Rectal smooth muscle tissue (tissue), 1 donor: ENCODE data around the gene TAAR1.
"Not testable (repeated sequence)": the region's sequence is repeated elsewhere in the genome, so short reads cannot be mapped to it uniquely, and the experiment has no call there.

Source experiments
- H3K27ac ChIP-seq: one replicate; pipeline ENCODE4 v1.7.0; 2013; ENCODE audit warnings: low read depth, low read length, inconsistent platforms
- H3K27me3 ChIP-seq: one replicate; pipeline ENCODE4 v1.7.0; 2013; ENCODE audit warnings: low read length; ENCODE audit not compliant: control insufficient read depth, insufficient read depth
- H3K36me3 ChIP-seq: one replicate; pipeline ENCODE4 v1.7.0; 2013; ENCODE audit warnings: low read length; ENCODE audit not compliant: control insufficient read depth, insufficient read depth
- H3K4me1 ChIP-seq: one replicate; pipeline ENCODE4 v1.7.0; 2013; ENCODE audit warnings: low read length; ENCODE audit not compliant: control insufficient read depth, insufficient read depth
- H3K4me3 ChIP-seq: one replicate; pipeline ENCODE4 v1.7.0; 2013; ENCODE audit warnings: low read length
- H3K9ac ChIP-seq: one replicate; pipeline ENCODE4 v1.7.0; 2013; ENCODE audit warnings: low read length

The TAAR1 gene, protein sequence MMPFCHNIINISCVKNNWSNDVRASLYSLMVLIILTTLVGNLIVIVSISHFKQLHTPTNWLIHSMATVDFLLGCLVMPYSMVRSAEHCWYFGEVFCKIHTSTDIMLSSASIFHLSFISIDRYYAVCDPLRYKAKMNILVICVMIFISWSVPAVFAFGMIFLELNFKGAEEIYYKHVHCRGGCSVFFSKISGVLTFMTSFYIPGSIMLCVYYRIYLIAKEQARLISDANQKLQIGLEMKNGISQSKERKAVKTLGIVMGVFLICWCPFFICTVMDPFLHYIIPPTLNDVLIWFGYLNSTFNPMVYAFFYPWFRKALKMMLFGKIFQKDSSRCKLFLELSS

DNA sequence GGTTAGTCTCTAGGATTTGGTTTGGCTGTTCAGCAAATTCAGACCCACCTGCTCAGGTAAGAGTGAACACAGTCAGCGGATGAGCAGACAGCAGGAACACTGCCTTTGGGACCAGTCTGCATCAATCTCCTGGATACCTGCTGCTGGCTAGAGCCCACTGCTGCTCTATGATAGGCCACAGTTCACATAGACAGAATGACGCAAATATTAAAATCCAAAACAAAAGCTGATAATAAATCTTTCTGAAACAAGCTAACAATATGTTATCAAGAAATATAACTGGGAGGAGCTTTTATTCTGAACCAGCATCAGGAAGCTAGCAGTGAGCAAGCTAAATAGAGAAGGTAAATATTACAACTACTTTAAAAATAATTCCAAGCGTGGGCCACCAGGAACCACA is at the start of gene TAAR1:
TSS of gene TAAR1 (minus strand) at position 101 of the 400 bp plus-strand sequence. CDS start 13,179 bp downstream, outside the sequence.
- Histone ChIP-seq H3K27ac (no peak within 1 kb of the TSS), H3K9ac (no peak within 1 kb of the TSS), H3K4me3 (no peak within 1 kb of the TSS), H3K4me1 (no peaks in the 10 kb centered on the region), H3K36me3 (no peaks in the 10 kb centered on the region), H3K27me3 (no peaks in the 10 kb centered on the region)

DNA sequence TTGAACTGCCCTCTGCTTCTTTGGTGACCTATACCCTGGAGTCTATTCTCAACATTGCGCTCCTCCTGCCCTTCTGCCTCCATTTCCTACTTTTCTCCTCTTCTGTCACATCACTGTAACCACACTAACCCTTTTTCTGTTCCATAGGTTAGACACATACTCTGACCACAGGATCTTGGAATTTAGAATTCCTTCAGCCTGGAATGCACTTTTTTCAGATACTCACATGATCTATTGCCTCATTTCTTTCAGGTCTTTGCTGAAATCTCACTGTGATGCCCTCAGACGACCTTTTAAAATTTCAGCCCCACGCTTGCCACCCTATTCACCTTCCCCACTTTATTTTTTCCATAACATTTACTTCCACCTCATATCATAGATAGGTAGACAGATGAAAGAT is 49.8 kb upstream of the TAAR1 start:
- no peaks in the 10 kb centered on the region for H3K36me3 ChIP-seq
- no peak overlapping the region for H3K27ac ChIP-seq
- H3K4me3 ChIP-seq, result no peak overlapping the region
- H3K4me1 ChIP-seq, result no peaks in the 10 kb centered on the region
- H3K27me3 ChIP-seq, result no peaks in the 10 kb centered on the region
- no peak overlapping the region for H3K9ac ChIP-seq

DNA sequence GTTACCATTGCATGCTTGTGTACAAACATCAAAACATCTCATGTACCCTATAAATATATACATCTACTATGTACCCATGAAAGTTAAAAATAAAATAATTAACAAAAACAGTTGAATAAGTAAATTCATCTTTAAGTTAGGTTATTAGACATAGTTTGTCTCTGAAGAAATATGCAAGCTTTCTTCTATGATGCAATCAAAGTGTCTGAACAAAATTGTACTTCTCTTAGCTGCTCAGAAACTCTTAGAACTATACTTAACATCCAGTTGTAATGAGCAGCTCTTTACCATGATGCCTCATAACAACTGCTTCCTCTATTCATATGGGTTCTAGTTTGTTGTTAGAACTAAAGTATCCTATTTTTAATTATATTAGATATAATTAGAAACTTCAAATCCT is 49.0 kb upstream of the TAAR1 start:
- H3K9ac ChIP-seq, result no peak overlapping the region
- H3K27me3 ChIP-seq, result no peaks in the 10 kb centered on the region
- no peak overlapping the region for H3K27ac ChIP-seq
- no peaks in the 10 kb centered on the region for H3K36me3 ChIP-seq
- H3K4me3 ChIP-seq, result no peak overlapping the region
- no peaks in the 10 kb centered on the region for H3K4me1 ChIP-seq

DNA sequence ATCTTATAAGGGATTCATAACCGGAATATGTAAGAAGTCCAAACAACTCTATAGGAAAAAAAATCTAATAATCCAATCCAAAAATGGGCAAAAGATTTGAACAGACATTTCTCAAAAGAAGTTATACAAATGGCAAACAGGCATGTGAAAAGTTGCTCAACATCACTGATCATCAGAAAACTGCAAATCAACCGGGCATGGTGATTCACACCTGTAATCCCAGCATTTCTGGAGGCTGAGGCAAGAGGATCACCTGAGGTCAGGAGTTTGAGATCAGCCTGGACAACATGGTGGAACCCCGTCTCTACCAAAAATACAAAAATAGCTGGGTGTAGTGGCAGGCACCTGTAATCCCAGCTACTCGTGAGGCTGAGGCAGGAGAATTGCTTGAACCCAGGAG is 47.8 kb upstream of the TAAR1 start:
- not testable (repeated sequence) for H3K4me3 ChIP-seq, H3K36me3 ChIP-seq, H3K27ac ChIP-seq, H3K27me3 ChIP-seq, H3K9ac ChIP-seq, H3K4me1 ChIP-seq

DNA sequence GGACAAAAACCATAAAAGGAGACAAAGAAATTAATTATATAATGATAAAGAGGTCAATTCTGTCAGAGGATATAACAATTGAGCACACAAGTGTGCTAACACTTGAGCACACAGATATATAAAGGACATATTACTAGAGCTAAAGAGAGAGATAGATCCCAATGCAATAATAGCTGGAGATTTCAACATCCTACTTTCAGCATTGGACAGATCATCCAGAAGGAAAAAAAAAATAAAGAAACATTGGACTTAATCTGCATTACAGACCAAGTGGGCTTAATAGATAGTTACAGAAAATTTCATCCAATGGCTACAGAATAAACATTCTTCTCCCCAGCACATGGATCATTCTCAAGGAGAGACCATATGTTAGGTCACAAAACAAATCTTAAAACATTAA is 45.0 kb upstream of the TAAR1 start:
- Histone ChIP-seq H3K4me3 (no peak overlapping the region), H3K27ac (no peak overlapping the region), H3K4me1 (no peaks in the 10 kb centered on the region)

DNA sequence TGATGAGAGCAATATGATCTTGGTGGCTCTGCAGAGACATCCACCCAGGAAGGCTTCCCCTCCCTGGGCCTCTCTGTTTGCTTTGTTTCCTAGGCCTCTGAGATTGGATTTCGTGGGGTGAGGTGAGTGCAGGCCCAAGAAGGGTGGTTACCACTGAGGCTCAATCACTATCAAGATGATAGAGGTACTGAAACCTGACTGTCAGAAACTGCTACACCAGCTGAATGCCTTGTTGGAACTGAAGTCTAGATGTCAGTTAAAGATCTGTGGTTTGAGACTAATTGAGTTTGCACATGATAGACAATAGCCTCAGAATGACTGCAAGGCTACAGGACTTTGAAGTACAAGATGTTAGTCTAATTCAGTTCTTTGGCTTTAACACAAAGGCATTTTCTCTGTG is 39.6 kb upstream of the TAAR1 start:
- no peak overlapping the region for H3K4me3 ChIP-seq
- H3K4me1 ChIP-seq, result no peaks in the 10 kb centered on the region
- no peak overlapping the region for H3K27ac ChIP-seq
- no peak overlapping the region for H3K9ac ChIP-seq
- no peaks in the 10 kb centered on the region for H3K36me3 ChIP-seq
- H3K27me3 ChIP-seq, result no peaks in the 10 kb centered on the region

More for the DNA sequence above, 45.0 kb upstream of the TAAR1 start:
- H3K9ac ChIP-seq, result no peak overlapping the region
- no peaks in the 10 kb centered on the region for H3K27me3 ChIP-seq
- H3K36me3 ChIP-seq, result no peaks in the 10 kb centered on the region

DNA sequence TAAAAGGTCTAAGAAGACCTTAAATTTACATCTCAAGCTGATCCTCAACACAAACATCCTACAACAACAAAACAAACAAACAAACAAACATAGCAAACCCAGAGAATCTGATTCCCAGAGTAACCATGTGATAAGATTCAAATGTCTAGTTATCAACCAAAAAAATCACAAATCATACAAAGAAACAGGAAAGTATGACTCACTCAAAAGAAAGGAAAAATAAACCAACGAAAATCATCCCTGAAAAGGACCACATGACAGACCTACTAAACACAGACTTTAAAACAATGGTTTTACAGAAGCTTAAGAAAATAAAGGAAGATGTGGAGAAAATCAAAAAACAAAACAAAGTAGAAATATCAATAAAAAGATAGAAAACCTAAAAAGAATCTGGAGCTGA is 36.8 kb upstream of the TAAR1 start:
- Histone ChIP-seq H3K27ac (no peak overlapping the region), H3K9ac (no peak overlapping the region), H3K4me3 (no peak overlapping the region), H3K27me3 (no peaks in the 10 kb centered on the region), H3K36me3 (no peaks in the 10 kb centered on the region), H3K4me1 (no peaks in the 10 kb centered on the region)

DNA sequence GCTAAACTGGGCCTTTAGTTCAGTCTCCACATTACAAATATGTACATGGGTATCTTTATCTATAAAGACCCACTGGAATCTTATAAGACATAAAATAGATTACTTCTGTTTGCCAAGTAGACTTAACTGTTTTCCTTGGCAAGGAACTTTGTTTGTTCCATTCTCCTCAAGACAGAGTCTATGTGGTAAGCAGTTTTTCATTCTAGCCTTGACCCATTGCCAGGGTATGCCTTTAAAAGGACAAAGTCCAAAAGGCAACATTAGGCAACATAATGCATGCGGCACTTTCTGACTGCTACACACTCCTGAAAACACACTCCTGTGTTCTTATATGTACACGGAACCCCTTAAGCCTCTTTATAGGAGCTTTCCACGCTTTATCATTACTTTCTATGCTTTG is 34.5 kb upstream of the TAAR1 start:
- H3K27ac ChIP-seq, result no peak overlapping the region
- no peak overlapping the region for H3K9ac ChIP-seq
- no peaks in the 10 kb centered on the region for H3K4me1 ChIP-seq
- H3K36me3 ChIP-seq, result no peaks in the 10 kb centered on the region
- no peaks in the 10 kb centered on the region for H3K27me3 ChIP-seq
- no peak overlapping the region for H3K4me3 ChIP-seq

DNA sequence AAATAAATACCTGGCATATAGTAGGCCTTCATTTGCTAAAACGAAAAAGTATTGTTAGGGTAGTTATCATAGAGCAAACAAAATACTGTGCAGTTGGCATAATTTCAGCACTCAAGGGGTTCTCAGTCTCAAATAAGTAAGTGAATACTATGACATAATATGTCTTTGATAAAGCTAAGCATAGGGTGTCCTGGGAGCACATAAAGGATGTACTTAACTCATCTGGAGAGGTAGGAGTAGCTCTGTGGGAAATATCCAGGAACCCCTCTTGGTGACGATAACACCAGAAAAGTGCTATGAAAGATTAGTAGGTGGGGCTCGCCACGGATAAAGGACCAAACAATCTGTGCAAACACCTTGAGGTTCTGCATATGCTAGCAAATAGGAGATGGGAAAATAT is 31.7 kb upstream of the TAAR1 start:
- Histone ChIP-seq H3K27me3 (no peaks in the 10 kb centered on the region), H3K36me3 (no peaks in the 10 kb centered on the region), H3K4me1 (no peaks in the 10 kb centered on the region), H3K9ac (no peak overlapping the region), H3K4me3 (no peak overlapping the region), H3K27ac (no peak overlapping the region)

DNA sequence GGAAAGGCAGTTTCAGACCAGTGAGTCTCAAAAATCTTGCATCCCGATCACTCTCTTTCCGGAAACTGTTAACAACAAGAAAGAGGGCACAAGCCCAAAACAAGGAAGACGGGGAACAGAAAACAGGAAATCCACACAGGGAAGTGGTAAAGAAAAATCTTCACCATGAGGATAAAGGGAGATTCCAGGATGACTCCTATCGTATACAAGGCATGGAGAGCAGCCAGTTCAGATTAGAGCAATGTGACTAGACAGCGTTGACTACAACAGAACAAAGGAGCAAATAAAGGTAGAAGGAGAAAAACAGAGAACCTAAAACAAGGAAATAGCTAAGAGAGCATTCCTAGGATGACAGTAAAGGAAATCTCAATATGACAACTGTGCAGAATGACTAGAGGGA is 28.3 kb upstream of the TAAR1 start:
- Histone ChIP-seq H3K36me3 (no peaks in the 10 kb centered on the region), H3K4me1 (no peaks in the 10 kb centered on the region), H3K27me3 (no peaks in the 10 kb centered on the region), H3K4me3 (no peak overlapping the region), H3K27ac (no peak overlapping the region), H3K9ac (no peak overlapping the region)

DNA sequence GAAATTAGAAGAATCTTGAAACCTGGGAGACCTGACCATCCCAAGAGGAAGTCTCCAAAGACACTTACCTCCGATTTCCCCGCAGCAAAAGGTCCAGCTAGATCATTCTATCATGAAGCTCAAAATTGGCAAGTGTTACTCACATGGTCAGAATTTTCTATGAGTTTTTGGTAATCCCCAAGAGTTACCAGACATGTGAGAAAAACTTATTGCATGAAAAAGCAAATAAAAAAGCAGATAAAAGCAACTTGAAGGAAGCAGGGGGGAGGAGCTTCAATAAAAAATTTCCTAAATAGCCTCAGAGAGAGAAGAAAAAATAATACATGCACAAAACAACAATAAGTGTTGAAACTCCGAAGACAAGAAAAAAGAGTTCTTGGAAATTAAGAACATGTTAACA is 27.5 kb upstream of the TAAR1 start:
- Histone ChIP-seq H3K36me3 (no peaks in the 10 kb centered on the region), H3K27me3 (no peaks in the 10 kb centered on the region), H3K9ac (no peak overlapping the region), H3K4me1 (no peaks in the 10 kb centered on the region), H3K4me3 (no peak overlapping the region), H3K27ac (no peak overlapping the region)

DNA sequence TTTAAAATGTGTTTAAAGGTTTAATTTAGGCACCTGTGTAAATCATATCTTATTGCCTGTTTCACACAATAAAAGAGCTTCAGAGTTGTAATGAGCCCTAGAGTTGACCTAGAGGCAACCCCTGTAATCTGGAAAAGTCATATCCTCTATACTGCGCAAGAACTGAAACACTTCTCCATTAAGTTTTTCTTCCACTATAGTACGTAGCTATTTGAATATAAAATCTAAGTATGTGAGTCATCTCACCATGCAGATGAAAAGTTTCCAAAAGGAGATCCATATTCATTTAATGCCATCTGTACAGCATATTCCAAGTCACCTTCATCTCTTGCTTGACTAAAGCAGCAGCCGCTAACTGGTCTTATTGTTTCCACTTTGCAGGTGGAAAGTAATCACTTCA is 26.0 kb upstream of the TAAR1 start:
- no peak overlapping the region for H3K9ac ChIP-seq
- H3K36me3 ChIP-seq, result no peaks in the 10 kb centered on the region
- no peak overlapping the region for H3K4me3 ChIP-seq
- no peaks in the 10 kb centered on the region for H3K4me1 ChIP-seq
- no peaks in the 10 kb centered on the region for H3K27me3 ChIP-seq
- H3K27ac ChIP-seq, result no peak overlapping the region

DNA sequence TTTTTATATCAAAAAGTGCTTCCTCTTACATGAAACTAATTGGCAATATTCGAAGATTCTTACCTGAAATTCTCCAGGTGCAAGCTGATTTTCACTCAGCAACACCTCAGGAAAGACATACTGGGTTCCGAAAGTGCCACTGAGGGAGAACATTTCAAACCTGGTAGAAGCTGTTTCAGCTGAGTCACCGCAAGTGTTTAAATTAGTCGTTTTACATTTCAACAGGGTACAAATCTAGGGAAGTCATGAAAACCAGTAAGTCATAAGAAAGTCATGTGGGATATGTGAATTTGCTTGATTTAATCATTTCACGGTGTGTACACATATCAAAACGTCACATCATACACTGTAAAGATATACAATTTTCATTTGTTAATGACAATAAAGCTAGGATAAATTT is 25.3 kb upstream of the TAAR1 start:
- H3K9ac ChIP-seq, result no peak overlapping the region
- no peaks in the 10 kb centered on the region for H3K4me1 ChIP-seq
- no peak overlapping the region for H3K27ac ChIP-seq
- H3K27me3 ChIP-seq, result no peaks in the 10 kb centered on the region
- no peaks in the 10 kb centered on the region for H3K36me3 ChIP-seq
- H3K4me3 ChIP-seq, result no peak overlapping the region
